IPS DF 4.7 (cell line): Measurements from ENCODE around the gene AQP9.

ENCODE experiments used
- DNase-seq: peaks from one replicate; pipeline ENCODE4 v3.0.0-alpha.2; 2013; ENCODE audit warnings: low spot score; ENCODE audit errors: extremely low read depth

Gene AQP9

GRCh38 chr15:58223432-58223831 lies 85.3 kb downstream of the AQP9 start:
- no peak for DNase-seq

- no peak for DNase-seq
Measured at GRCh38 chr15:58224068-58224467, 85.9 kb downstream of the AQP9 start.

GRCh38 chr15:58227706-58228543 lies 89.7 kb downstream of the AQP9 start:
- DNase-seq = no peak

GRCh38 chr15:58228718-58229117 lies 90.5 kb downstream of the AQP9 start:
- no peak for DNase-seq

- DNase-seq = no peak
Measured at GRCh38 chr15:58229297-58229768, 91.2 kb downstream of the AQP9 start.

GRCh38 chr15:58232281-58233065 lies 94.3 kb downstream of the AQP9 start:
- DNase-seq = no peak

- DNase-seq = no peak
Measured at GRCh38 chr15:58233341-58233740, 95.2 kb downstream of the AQP9 start.
